Neural cell (in vitro differentiated cells): ENCODE data around the gene CCDC127. TPM values are rescaled to one million over a fixed set of nuclear protein-coding genes. Genes with fewer than 3 reads are reported as not detected.

Experiments used
- H2AFZ ChIP-seq: fragments of 200-600, 300-800 bp; sonication (generic), shearing (Covaris generic); 2 replicates; pipeline ENCODE4 v1.6.0; 2014; ENCODE audit warnings: low read depth, mild to moderate bottlenecking, antibody characterized with exemption, low read length, moderate library complexity
- H3F3A ChIP-seq: fragments of 200-600 bp; shearing (Covaris generic); 2 replicates; pipeline ENCODE4 v1.6.1; 2016; ENCODE audit warnings: mild to moderate bottlenecking, moderate library complexity, mixed read lengths, antibody characterized with exemption, low read length; ENCODE audit not compliant: insufficient read depth, poor library complexity, severe bottlenecking
- H3K27ac ChIP-seq: fragments of 200-600, 300-800 bp; sonication (generic), shearing (Covaris generic); 2 replicates; pipeline ENCODE4 v1.5.1; 2014; ENCODE audit warnings: mild to moderate bottlenecking, low read length, moderate library complexity
- H3K27me3 ChIP-seq: fragments of 300-800, 200-600 bp; sonication (generic), shearing (Covaris generic); 2 replicates; pipeline ENCODE4 v1.6.0; 2014; ENCODE audit warnings: mild to moderate bottlenecking, low read depth, low read length, moderate library complexity; ENCODE audit not compliant: insufficient read depth
- H3K36me3 ChIP-seq: fragments of 300-800, 200-600 bp; sonication (generic), shearing (Covaris generic); 2 replicates; pipeline ENCODE4 v1.5.1; 2014; ENCODE audit warnings: mild to moderate bottlenecking, antibody characterized with exemption, low read length, moderate library complexity; ENCODE audit not compliant: insufficient read depth
- H3K4me2 ChIP-seq: fragments of 300-800, 200-600 bp; sonication (generic), shearing (Covaris generic); 2 replicates; pipeline ENCODE4 v1.6.0; 2014; ENCODE audit warnings: mild to moderate bottlenecking, low read length
- H3K4me3 ChIP-seq: fragments of 300-800, 200-600 bp; sonication (generic), shearing (Covaris generic); 2 replicates; pipeline ENCODE4 v1.5.1; 2014; ENCODE audit warnings: mild to moderate bottlenecking, low read length, moderate library complexity
- H3K79me2 ChIP-seq: fragments of 200-600 bp; shearing (Covaris generic); replicated peaks from 2 replicates; pipeline ENCODE4 v1.6.0; 2014; ENCODE audit warnings: mild to moderate bottlenecking, low read length, moderate library complexity; ENCODE audit not compliant: insufficient read depth
- H3K9ac ChIP-seq: fragments of 300-800, 200-600 bp; sonication (generic), shearing (Covaris generic); 2 replicates; pipeline ENCODE4 v1.6.1; 2016; ENCODE audit warnings: mild to moderate bottlenecking, low read length, mixed read lengths
- H3K9me2 ChIP-seq: fragments of 200-600 bp; shearing (Covaris generic); 2 replicates; pipeline ENCODE4 v1.6.1; 2016; ENCODE audit warnings: mild to moderate bottlenecking, low read length, mixed read lengths; ENCODE audit not compliant: insufficient read depth
- H3K9me3 ChIP-seq: fragments of 200-600, 300-800 bp; sonication (generic), shearing (Covaris generic); 2 replicates; pipeline ENCODE4 v1.6.1; 2016; ENCODE audit warnings: mild to moderate bottlenecking, mixed run types, low read length, moderate library complexity, mixed read lengths
- H4K20me1 ChIP-seq: fragments of 200-600 bp; shearing (Covaris generic); 2 replicates; pipeline ENCODE4 v1.6.1; 2016; ENCODE audit warnings: mild to moderate bottlenecking, mixed run types; ENCODE audit not compliant: insufficient read depth
- EP300 ChIP-seq: fragments of 450-650 bp; conservative IDR thresholded peaks from 2 replicates; pipeline ENCODE4 v1.6.1; 2014; ENCODE audit warnings: antibody characterized with exemption, mild to moderate bottlenecking, moderate library complexity; ENCODE audit not compliant: poor library complexity, severe bottlenecking
- EZH2 ChIP-seq: fragments of 200-600, 300-800 bp; shearing (Covaris generic), sonication (generic); IDR thresholded peaks from 2 replicates; pipeline ENCODE4 v1.6.1; 2014; ENCODE audit warnings: antibody characterized with exemption, low read length, borderline replicate concordance, mild to moderate bottlenecking; ENCODE audit not compliant: insufficient read depth, poor library complexity, severe bottlenecking
- MXI1 ChIP-seq: fragments of 450-650 bp; conservative IDR thresholded peaks from 2 replicates; pipeline ENCODE4 v1.6.1; 2014; ENCODE audit warnings: antibody characterized with exemption, mild to moderate bottlenecking; ENCODE audit not compliant: poor library complexity, severe bottlenecking
- POLR2AphosphoS5 ChIP-seq: IDR thresholded peaks from 2 replicates; pipeline ENCODE4 v1.6.1; 2012
- RAD21 ChIP-seq: fragments of 450-650 bp; conservative IDR thresholded peaks from 2 replicates; pipeline ENCODE4 v1.6.1; 2014; ENCODE audit warnings: antibody characterized with exemption, mild to moderate bottlenecking, moderate library complexity
- REST ChIP-seq: IDR thresholded peaks from 2 replicates; pipeline ENCODE4 v1.6.1; 2012; ENCODE audit warnings: borderline replicate concordance
- SMC3 ChIP-seq: fragments of 450-650 bp; conservative IDR thresholded peaks from 2 replicates; pipeline ENCODE4 v1.6.1; 2014; ENCODE audit warnings: antibody characterized with exemption, mild to moderate bottlenecking, moderate library complexity; ENCODE audit not compliant: poor library complexity
- TAF1 ChIP-seq: IDR thresholded peaks from 2 replicates; pipeline ENCODE4 v1.6.1; 2012; ENCODE audit warnings: low read depth
- polyA plus RNA-seq: library from polyadenylated mRNA; depleted of rRNA; stranded (reverse); fragments of >200 nt; gene quantifications from 2 replicates; pipeline ENCODE4 v1.2.3, GENCODE V29; 2014
- TF ChIP-seq, protein P1 (sequence below): fragments of 450-650 bp; IDR thresholded peaks from 2 replicates; pipeline ENCODE4 v1.5.1; 2014; ENCODE audit warnings: antibody characterized with exemption, mild to moderate bottlenecking, moderate library complexity; ENCODE audit not compliant: poor library complexity, severe bottlenecking

CCDC127 gene
- polyA plus RNA-seq, 1 donor from 2014 or later, result 5.4 TPM

DNA sequence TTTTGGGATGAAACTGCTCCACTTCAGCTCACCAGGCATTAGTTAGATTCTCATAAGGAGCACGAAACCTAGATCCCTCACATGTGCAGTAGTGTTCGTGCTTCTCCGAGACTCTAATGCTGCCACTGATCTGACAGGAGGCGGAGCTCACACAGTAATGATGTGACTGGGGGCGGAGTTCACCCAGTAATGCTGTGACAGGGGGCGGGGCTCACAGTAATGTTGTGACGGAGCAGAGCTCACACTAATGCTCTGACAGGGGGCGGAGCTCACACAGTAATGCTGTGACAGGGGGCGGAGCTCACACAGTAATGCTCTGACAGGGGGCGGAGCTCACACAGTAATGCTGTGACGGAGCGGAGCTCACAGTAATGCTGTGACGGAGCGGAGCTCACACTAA, 53.7 kb downstream of the CCDC127 start:
- H4K20me1 ChIP-seq, result no peaks in the 10 kb centered on the region
- H3K9me3 ChIP-seq, result no peaks in the 10 kb centered on the region
- H3K79me2 ChIP-seq, result no peaks in the 10 kb centered on the region
- no peak overlapping the region for H3K4me3 ChIP-seq
- H3K27me3 ChIP-seq, result no peaks in the 10 kb centered on the region
- no peaks in the 10 kb centered on the region for H3K36me3 ChIP-seq
- H3K9me2 ChIP-seq, result no peaks in the 10 kb centered on the region
- H3K9ac ChIP-seq, result no peak overlapping the region
- H3K27ac ChIP-seq, result no peak overlapping the region
- H3K4me2 ChIP-seq, result no peak overlapping the region
- no peak for TF ChIP-seq POLR2AphosphoS5
- TF ChIP-seq MXI1, result no peak
- no peak for TF ChIP-seq SMC3
- no peak for TF ChIP-seq TAF1
- TF ChIP-seq, protein P1, sequence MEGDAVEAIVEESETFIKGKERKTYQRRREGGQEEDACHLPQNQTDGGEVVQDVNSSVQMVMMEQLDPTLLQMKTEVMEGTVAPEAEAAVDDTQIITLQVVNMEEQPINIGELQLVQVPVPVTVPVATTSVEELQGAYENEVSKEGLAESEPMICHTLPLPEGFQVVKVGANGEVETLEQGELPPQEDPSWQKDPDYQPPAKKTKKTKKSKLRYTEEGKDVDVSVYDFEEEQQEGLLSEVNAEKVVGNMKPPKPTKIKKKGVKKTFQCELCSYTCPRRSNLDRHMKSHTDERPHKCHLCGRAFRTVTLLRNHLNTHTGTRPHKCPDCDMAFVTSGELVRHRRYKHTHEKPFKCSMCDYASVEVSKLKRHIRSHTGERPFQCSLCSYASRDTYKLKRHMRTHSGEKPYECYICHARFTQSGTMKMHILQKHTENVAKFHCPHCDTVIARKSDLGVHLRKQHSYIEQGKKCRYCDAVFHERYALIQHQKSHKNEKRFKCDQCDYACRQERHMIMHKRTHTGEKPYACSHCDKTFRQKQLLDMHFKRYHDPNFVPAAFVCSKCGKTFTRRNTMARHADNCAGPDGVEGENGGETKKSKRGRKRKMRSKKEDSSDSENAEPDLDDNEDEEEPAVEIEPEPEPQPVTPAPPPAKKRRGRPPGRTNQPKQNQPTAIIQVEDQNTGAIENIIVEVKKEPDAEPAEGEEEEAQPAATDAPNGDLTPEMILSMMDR, result no peak
- no peak for TF ChIP-seq EZH2
- no peak for TF ChIP-seq EP300
- no peak for TF ChIP-seq RAD21
- TF ChIP-seq REST, result no peak
- H2AFZ ChIP-seq, result no peak overlapping the region
- no peaks in the 10 kb centered on the region for H3F3A ChIP-seq

DNA sequence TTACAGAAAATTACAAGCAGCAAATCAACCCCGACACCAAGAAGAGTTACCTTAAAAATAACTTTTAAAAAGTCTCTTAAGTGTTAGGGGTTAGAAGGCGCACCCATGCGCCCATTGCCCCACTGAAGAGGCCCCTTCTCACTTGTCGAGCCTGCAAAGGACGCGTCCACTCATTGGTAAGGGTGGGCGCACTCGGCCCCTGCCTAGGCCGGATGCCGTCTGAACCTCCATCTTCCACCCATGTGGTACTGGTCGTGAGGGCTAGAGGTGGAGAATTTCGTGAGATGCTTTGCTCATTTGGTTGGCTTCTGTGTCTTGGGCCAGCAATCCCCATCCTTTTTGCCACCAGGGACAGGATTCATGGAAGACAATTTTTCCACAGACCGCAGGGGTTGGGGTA, 54.1 kb downstream of the CCDC127 start:
- Histone ChIP-seq H3K36me3 (no peaks in the 10 kb centered on the region), H3K9me2 (no peaks in the 10 kb centered on the region), H3K4me2 (no peak overlapping the region), H3K9ac (no peak overlapping the region), H3K27me3 (no peaks in the 10 kb centered on the region), H3K27ac (no peak overlapping the region), H3F3A (no peaks in the 10 kb centered on the region), H3K4me3 (no peak overlapping the region), H4K20me1 (no peaks in the 10 kb centered on the region), H2AFZ (no peak overlapping the region), H3K9me3 (no peaks in the 10 kb centered on the region), H3K79me2 (no peaks in the 10 kb centered on the region)
- TF ChIP-seq TAF1, result no peak
- TF ChIP-seq EP300, result no peak
- TF ChIP-seq SMC3, result no peak
- no peak for TF ChIP-seq EZH2
- no peak for TF ChIP-seq MXI1
- no peak for TF ChIP-seq RAD21
- TF ChIP-seq, protein P1, result no peak
- no peak for TF ChIP-seq REST
